Choroid plexus epithelial cell (primary cell): ENCODE results near the gene NAA50.
A peak's percentile ranks its signal among the peaks of the same experiment; 100 is the strongest.

Source experiments
- DNase-seq: peaks from one replicate; pipeline ENCODE4 v3.0.0-alpha.2; 2010; ENCODE audit warnings: low read depth
- H3K4me3 ChIP-seq: 2 replicates; pipeline ENCODE4 v1.5.1; 2011; ENCODE audit warnings: low read depth, mild to moderate bottlenecking, control low read depth, low read length, moderate library complexity
- TF ChIP-seq, protein P1 (sequence below): conservative IDR thresholded peaks from 2 replicates; pipeline ENCODE4 v1.5.1; 2011; ENCODE audit warnings: low read depth, mild to moderate bottlenecking, control low read depth, inconsistent platforms, low read length, moderate library complexity

NAA50 gene

GRCh38 chr3:113673593-113673992, 72.5 kb downstream of the NAA50 start:
- no peak for DNase-seq
- TF ChIP-seq, protein P1, sequence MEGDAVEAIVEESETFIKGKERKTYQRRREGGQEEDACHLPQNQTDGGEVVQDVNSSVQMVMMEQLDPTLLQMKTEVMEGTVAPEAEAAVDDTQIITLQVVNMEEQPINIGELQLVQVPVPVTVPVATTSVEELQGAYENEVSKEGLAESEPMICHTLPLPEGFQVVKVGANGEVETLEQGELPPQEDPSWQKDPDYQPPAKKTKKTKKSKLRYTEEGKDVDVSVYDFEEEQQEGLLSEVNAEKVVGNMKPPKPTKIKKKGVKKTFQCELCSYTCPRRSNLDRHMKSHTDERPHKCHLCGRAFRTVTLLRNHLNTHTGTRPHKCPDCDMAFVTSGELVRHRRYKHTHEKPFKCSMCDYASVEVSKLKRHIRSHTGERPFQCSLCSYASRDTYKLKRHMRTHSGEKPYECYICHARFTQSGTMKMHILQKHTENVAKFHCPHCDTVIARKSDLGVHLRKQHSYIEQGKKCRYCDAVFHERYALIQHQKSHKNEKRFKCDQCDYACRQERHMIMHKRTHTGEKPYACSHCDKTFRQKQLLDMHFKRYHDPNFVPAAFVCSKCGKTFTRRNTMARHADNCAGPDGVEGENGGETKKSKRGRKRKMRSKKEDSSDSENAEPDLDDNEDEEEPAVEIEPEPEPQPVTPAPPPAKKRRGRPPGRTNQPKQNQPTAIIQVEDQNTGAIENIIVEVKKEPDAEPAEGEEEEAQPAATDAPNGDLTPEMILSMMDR, result no peak
- H3K4me3 ChIP-seq, result no peak overlapping the region

DNA sequence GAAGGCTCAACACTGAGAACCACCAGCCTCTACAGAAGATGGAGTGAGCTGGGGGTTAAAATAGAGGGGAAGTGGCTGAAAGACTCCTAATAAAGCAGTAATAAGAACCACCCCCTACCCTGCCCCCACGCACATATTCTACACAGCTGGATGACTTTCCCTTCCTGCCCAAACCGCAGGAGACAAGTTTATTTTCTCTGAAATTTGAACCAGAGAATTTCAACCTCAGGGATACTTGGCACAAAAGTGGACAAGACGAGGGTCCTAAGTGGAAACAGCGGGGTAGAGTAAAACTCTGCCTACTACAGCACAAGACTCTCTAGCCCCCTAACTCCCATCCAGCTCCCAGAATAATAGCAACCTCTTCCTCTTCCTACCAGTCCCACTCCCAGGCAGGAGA, 78.0 kb downstream of the NAA50 start:
- peak overlapping the region; percentile 28 for H3K4me3 ChIP-seq
- TF ChIP-seq, protein P1, result no peak
- DNase-seq, result peak; percentile 79
